Effector memory CD8-positive, alpha-beta T cell (primary cell): ENCODE results near the gene VTI1A.
"Not testable (repeated sequence)": the region's sequence is repeated elsewhere in the genome, so short reads cannot be mapped to it uniquely, and the experiment has no call there.

ENCODE experiments used
- ATAC-seq: fragments of 150-1000 bp; cut with Tn5 transposase; replicated peaks from 2 replicates; pipeline ENCODE4 v1.10.0; 2021; ENCODE audit warnings: mild to moderate bottlenecking, moderate library complexity
- DNase-seq, 3 experiments: peaks; one replicate each; pipeline ENCODE4 v3.0.0; 2021
- H3K27ac Mint-ChIP-seq, 2 donors: one replicate each; pipeline ENCODE4 v1.8.0; 2022; ENCODE audit warnings: mild to moderate bottlenecking in 2 of 2, mixed read lengths in 2 of 2, moderate library complexity in 2 of 2
- H3K27me3 Mint-ChIP-seq, 2 donors: one replicate each; pipeline ENCODE4 v1.8.0; 2022; ENCODE audit warnings: mixed read lengths in 2 of 2
- H3K36me3 Mint-ChIP-seq: one replicate; pipeline ENCODE4 v1.8.0; 2022; ENCODE audit warnings: mild to moderate bottlenecking, moderate library complexity, mixed read lengths; ENCODE audit not compliant: insufficient read depth
- H3K4me1 Mint-ChIP-seq, 2 donors: one replicate each; pipeline ENCODE4 v1.8.0; 2022; ENCODE audit warnings: low read depth in 2 of 2, mixed read lengths in 2 of 2
- H3K4me3 Mint-ChIP-seq, 2 donors: one replicate each; pipeline ENCODE4 v1.8.0; 2022; ENCODE audit warnings: mild to moderate bottlenecking in 2 of 2, mixed read lengths in 2 of 2, moderate library complexity in 2 of 2
- H3K9me3 Mint-ChIP-seq, 2 donors: one replicate each; pipeline ENCODE4 v1.8.0; 2022; ENCODE audit warnings: mixed read lengths in 2 of 2

Gene VTI1A

DNA sequence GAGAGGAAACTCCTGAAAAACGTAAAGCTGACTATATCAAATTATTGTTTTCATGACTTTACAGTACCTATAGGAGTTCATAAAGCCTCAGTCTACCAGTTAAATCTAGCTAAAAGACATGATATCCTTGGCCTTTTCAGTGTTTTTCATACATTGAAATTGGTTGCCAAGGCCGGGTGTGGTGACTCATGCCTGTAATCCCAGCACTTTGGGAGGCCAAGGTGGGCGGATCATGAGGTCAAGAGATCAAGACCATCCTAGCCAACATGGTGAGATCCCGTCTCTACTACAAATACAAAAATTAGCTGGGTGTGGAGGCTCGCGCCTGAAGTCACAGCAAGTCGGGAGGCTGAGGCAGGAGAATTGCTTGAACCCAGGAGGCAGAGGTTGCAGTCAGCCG lies 53.0 kb downstream of the VTI1A start:
- H3K27me3 Mint-ChIP-seq, DNase-seq, H3K36me3 Mint-ChIP-seq, ATAC-seq, H3K9me3 Mint-ChIP-seq, H3K4me3 Mint-ChIP-seq, H3K27ac Mint-ChIP-seq: not testable (repeated sequence)
- H3K4me1 Mint-ChIP-seq, result peaks cover 4 to 19% of the 10 kb centered on the region in 2 donors

DNA sequence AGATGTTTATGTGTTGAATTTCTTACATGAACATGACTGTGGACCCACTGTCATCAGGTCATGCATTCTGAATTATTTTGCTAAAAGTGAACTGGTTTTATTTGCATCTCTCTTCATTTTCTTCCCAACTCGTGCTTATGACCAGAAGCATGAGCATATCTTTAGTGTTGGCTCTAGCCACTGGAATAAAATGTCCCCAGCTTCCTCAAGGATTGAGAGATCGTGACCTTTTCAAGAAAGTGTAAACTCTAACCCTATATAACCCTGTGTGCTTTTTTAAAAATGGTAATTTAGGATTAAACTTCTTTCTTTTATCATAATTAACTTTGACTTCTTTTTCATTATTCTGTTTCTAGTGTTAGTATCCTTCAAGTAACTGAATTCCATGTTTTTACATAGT lies 55.5 kb downstream of the VTI1A start:
- H3K9me3 Mint-ChIP-seq, result no peaks in the 10 kb centered on the region
- no peaks in the 10 kb centered on the region for H3K36me3 Mint-ChIP-seq
- ATAC-seq (no peak), DNase-seq (no peak)
- H3K27ac Mint-ChIP-seq, result no peak overlapping the region
- H3K27me3 Mint-ChIP-seq, result no peaks in the 10 kb centered on the region
- H3K4me3 Mint-ChIP-seq, result no peak overlapping the region
- peaks cover 8 to 17% of the 10 kb centered on the region in 2 donors for H3K4me1 Mint-ChIP-seq

DNA sequence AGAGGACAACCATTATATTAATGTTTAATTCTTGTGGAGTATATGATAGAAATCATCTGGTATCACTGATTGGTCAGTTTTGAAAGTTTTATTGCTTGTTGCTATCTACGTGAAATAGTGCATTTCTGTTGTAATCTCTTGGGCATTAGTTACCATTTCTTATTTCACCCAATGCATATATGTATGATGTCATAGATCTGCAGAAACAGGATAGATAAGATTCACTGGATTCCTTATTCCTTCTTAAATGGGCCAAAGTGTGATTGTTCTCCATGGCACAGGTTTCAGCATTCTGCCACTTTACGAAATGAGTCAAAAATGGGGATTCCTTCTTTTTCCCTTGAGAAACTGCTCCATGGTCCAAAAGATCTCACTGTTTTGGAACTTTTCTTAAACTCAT lies 56.6 kb downstream of the VTI1A start:
- no peaks in the 10 kb centered on the region for H3K27me3 Mint-ChIP-seq
- H3K27ac Mint-ChIP-seq, result no peak overlapping the region
- DNase-seq (no peak), ATAC-seq (no peak)
- no peaks in the 10 kb centered on the region for H3K9me3 Mint-ChIP-seq
- peaks cover 8 to 24% of the 10 kb centered on the region in 2 donors for H3K4me1 Mint-ChIP-seq
- no peaks in the 10 kb centered on the region for H3K36me3 Mint-ChIP-seq
- no peak overlapping the region for H3K4me3 Mint-ChIP-seq

DNA sequence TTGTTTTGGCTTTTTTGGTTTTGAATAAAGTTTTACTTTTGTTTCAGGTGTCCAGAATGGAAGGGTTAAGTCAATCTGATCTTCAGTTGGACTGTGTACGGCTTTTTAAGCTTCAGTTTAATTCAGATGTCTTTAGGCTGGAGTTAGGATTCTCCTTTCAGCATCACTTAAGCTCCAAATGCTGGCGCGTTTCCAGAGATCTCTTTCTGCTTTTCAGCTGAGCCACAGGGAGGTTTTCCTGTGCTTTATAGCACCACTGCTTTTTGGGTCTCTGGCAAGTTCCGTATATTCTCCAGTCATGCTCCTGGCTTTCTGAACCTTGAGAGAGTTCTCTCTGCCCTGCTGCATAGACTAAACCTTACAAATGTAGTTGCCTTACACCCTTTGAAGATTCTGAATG lies 60.0 kb downstream of the VTI1A start:
- Mint-ChIP-seq H3K4me3 (no peak overlapping the region), H3K36me3 (no peaks in the 10 kb centered on the region), H3K9me3 (no peaks in the 10 kb centered on the region), H3K4me1 (peaks cover 14 to 37% of the 10 kb centered on the region in 2 donors), H3K27me3 (no peaks in the 10 kb centered on the region), H3K27ac (peak overlapping the region in 1 of 2 donors; percentile 2)
- ATAC-seq (no peak), DNase-seq (no peak)

DNA sequence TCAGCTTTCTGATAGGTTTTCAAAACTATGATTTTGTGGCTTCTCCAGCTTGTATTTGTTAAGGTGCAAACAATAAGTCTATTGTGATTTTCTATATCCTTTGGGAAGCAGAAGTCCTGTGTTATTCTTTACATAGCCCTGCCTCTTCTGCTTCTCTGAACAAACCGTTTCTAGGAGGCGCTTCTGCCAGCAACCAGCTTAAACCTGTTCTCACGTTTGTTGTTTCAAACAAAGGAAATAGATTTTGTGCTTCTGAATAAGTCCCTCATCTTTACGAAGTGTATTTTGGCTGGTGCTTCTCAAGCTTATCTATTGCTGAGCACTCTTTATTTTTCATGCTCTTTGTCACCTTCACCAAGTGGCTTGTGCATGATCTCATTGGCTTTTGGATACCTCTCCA lies 61.0 kb downstream of the VTI1A start:
- no peaks in the 10 kb centered on the region for H3K9me3 Mint-ChIP-seq
- no peaks in the 10 kb centered on the region for H3K27me3 Mint-ChIP-seq
- ATAC-seq (no peak), DNase-seq (no peak)
- peaks cover 14 to 42% of the 10 kb centered on the region in 2 donors for H3K4me1 Mint-ChIP-seq
- H3K27ac Mint-ChIP-seq, result no peak overlapping the region
- H3K4me3 Mint-ChIP-seq, result no peak overlapping the region
- no peaks in the 10 kb centered on the region for H3K36me3 Mint-ChIP-seq

DNA sequence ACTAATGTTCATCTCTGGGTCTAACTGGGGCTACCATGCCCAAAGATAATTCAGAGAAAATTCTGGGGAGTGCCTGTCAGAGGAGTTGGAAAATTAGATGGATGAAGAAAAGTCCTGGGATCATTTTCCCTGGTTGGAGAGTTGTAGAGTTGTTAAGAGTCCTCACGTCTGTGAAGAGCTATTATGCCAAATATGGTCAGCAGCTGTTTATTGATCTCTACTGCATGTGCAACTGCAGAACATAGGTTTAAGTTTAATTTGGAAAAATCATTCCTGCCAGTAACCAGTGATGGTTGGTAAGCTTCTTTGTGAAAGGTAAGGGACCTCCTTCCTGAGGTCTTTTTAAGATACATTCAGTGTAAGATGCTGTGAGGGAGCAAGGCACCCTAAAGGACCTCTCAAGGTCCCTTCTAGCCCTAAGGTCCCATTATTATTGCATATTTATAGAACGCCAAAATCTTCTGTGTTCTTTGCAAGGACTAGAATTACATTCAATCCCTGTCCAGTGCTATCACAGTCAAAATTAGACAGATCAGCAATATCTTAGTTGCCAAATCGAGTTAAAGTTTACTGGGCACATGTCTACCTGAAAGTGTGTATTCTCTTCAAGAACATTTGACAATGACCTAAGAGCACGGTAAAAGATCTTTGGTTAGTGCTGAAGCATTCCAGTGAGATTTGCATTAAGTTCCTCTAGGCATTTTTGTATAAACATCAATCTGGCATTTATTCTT lies 62.7 kb downstream of the VTI1A start:
- Mint-ChIP-seq H3K36me3 (no peaks in the 10 kb centered on the region), H3K27me3 (no peaks in the 10 kb centered on the region), H3K4me3 (no peak overlapping the region), H3K4me1 (peaks cover 14 to 38% of the 10 kb centered on the region in 2 donors), H3K27ac (no peak overlapping the region), H3K9me3 (no peaks in the 10 kb centered on the region)
- no peak for DNase-seq
- ATAC-seq, result no peak

DNA sequence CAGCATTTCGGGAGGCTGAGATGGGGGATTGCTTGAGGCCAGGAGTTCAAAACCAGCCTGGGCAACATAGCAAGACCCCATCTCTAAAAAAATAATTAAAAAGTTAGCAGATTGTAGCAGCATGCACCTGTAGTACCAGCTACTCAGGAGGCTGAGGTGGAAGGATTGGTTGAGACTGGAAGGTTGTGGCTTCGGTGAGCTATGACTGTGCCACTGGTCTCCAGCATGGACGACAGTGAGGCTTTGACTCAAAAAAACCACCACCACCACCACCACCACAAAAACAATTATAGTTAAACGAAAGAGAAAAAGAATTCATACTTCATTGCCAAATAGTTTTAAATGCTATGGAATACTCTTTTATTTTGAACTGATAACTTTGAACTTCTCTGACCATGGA lies 63.4 kb downstream of the VTI1A start:
- H3K36me3 Mint-ChIP-seq, result no peaks in the 10 kb centered on the region
- H3K9me3 Mint-ChIP-seq, result no peaks in the 10 kb centered on the region
- no peak overlapping the region for H3K4me3 Mint-ChIP-seq
- DNase-seq (no peak), ATAC-seq (no peak)
- no peaks in the 10 kb centered on the region for H3K27me3 Mint-ChIP-seq
- no peak overlapping the region for H3K27ac Mint-ChIP-seq
- peaks cover 14 to 38% of the 10 kb centered on the region in 2 donors for H3K4me1 Mint-ChIP-seq

DNA sequence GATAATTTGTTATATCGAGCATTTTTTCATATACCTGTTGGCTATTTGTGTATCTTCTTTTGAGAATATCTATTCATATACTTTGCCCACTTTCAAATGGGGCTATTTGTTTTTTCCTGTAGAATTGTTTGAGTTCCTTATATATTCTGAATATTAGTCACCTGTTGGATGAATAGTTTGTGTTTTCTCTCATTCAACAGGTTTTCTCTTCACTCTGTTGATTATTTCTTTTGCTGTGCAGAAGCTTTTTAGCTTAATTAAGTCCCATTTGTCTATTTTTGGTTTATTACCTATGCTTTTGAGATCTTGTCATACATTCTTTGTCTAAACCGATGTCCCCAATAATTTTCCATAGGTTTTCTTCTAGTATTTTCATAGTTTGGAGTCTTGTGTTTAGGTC lies 65.3 kb downstream of the VTI1A start:
- Mint-ChIP-seq H3K27me3 (no peaks in the 10 kb centered on the region), H3K9me3 (no peaks in the 10 kb centered on the region), H3K36me3 (no peaks in the 10 kb centered on the region), H3K27ac (no peak overlapping the region), H3K4me3 (no peak overlapping the region), H3K4me1 (peaks cover 9 to 40% of the 10 kb centered on the region in 2 donors)
- ATAC-seq (no peak), DNase-seq (no peak)

DNA sequence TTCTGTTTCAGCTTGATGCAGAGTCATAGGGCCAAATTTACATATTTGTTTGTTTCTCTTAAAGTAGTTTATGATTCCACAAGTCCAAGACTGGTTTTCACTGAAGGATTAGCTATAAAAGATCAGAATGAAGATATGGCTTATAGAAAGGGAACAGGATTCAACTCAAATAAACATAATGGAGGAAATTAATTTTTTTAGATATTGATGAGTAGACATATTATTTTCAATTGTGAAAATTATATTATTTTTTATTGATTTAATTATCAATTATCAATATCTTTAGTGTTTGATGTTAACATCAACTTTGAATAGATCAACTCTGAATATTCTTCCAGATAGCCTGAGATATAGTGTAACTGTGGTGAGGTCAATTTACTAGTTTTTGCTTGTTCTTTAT lies 68.1 kb downstream of the VTI1A start:
- H3K4me1 Mint-ChIP-seq, result peaks cover 8 to 36% of the 10 kb centered on the region in 2 donors
- ATAC-seq (no peak), DNase-seq (no peak)
- no peaks in the 10 kb centered on the region for H3K36me3 Mint-ChIP-seq
- no peaks in the 10 kb centered on the region for H3K9me3 Mint-ChIP-seq
- no peak overlapping the region for H3K27ac Mint-ChIP-seq
- no peaks in the 10 kb centered on the region for H3K27me3 Mint-ChIP-seq
- no peak overlapping the region for H3K4me3 Mint-ChIP-seq

DNA sequence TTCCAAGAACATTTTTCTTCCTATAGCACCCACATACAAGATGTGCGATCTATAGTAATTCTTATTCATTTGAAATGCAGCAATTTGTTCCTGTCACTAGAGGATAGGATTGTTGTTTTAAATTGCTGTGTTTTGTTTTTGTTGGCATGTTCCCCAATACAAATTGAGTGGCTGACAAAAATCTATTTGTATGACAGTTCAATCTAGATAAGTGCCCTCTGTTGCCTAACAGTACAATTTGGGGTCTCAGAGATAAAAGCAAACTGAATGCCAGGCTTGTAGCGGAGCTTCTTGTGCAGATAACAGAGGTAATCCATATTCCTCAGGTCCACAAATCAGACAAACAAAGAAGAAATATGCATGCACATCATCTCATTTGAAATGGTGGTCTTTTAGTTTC lies 68.8 kb downstream of the VTI1A start:
- DNase-seq (no peak), ATAC-seq (no peak)
- Mint-ChIP-seq H3K4me3 (no peak overlapping the region), H3K27ac (no peak overlapping the region), H3K27me3 (no peaks in the 10 kb centered on the region), H3K36me3 (no peaks in the 10 kb centered on the region), H3K4me1 (peaks cover 8 to 33% of the 10 kb centered on the region in 2 donors), H3K9me3 (no peaks in the 10 kb centered on the region)

DNA sequence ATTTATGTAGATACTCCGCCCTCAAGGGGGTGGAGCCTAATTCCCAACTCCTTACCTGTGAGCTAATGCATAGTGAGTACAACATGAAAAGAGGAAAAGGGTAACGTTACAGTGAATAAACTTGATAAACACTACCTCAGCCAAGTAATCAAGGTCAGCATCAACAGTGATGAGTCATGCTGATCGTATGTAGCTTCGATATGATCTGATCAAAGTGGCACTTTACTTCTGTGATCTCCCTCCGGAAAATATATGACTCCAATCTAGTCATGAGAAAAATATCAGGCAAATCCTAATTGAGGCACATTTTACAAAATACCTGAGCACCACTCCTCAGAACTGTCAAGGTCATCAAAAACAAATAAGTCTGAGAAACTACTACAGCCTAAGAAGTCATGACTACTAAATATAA lies 70.4 kb downstream of the VTI1A start:
- no peaks in the 10 kb centered on the region for H3K36me3 Mint-ChIP-seq
- DNase-seq, result no peak
- ATAC-seq, result no peak
- H3K27ac Mint-ChIP-seq, result no peak overlapping the region
- no peak overlapping the region for H3K4me3 Mint-ChIP-seq
- no peaks in the 10 kb centered on the region for H3K9me3 Mint-ChIP-seq
- H3K27me3 Mint-ChIP-seq, result no peaks in the 10 kb centered on the region
- H3K4me1 Mint-ChIP-seq, result peaks cover 4 to 32% of the 10 kb centered on the region in 2 donors

DNA sequence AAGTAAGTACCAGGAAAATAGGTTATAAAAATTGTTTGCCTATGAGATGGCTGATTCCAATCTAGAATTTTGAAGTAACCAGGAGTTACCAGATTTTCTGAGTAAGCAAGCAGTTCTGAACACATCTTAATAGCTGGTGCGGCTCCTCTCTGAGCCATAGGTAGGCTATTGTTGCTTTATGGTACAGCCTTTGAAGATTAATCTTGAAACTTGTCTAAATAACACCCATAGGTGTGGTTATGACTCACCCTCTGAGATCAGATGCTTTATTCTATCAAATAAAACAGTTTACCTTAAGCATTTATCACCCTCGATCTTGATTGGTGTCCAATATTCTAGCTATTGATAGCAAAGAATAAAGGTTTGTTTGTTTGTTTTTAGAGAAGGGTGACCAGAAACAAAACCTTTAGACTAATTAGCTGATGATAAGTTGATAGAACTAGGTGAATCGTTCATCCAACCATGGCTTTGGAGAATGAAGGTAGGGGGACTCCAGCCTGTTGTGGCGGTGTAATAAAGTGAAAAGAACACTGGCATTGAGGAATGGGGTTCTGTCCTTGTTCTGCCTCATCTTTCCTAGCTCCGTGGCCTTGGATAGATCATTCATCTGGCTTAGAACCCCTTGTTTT lies 72.2 kb downstream of the VTI1A start:
- ATAC-seq (peak; percentile 41), DNase-seq (no peak)
- no peaks in the 10 kb centered on the region for H3K36me3 Mint-ChIP-seq
- no peaks in the 10 kb centered on the region for H3K27me3 Mint-ChIP-seq
- H3K4me3 Mint-ChIP-seq, result no peak overlapping the region
- peaks cover 4 to 34% of the 10 kb centered on the region in 2 donors for H3K4me1 Mint-ChIP-seq
- H3K9me3 Mint-ChIP-seq, result no peaks in the 10 kb centered on the region
- H3K27ac Mint-ChIP-seq, result no peak overlapping the region

DNA sequence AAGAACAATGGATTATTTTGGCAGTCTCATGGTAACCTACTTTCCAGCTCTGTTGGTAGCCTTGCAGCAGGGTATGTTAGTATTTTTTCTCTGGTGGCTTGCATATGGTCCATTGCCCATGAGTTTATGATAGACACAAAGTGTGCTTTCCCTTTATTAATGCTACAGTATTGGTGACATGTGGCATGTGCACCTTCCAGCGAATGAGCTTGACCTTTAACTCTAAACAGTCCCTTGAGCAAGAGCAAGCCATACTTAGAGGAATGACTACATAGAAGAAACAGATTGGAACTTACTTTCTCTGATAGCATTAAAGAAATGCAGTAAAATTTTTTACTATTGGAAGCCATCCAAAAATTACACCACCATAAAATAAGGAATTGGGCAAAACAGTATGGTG lies 73.9 kb downstream of the VTI1A start:
- no peak overlapping the region for H3K27ac Mint-ChIP-seq
- H3K4me3 Mint-ChIP-seq, result no peak overlapping the region
- DNase-seq (no peak), ATAC-seq (no peak)
- H3K27me3 Mint-ChIP-seq, result no peaks in the 10 kb centered on the region
- H3K9me3 Mint-ChIP-seq, result no peaks in the 10 kb centered on the region
- peaks cover 8 to 34% of the 10 kb centered on the region in 2 donors for H3K4me1 Mint-ChIP-seq
- H3K36me3 Mint-ChIP-seq, result no peaks in the 10 kb centered on the region

DNA sequence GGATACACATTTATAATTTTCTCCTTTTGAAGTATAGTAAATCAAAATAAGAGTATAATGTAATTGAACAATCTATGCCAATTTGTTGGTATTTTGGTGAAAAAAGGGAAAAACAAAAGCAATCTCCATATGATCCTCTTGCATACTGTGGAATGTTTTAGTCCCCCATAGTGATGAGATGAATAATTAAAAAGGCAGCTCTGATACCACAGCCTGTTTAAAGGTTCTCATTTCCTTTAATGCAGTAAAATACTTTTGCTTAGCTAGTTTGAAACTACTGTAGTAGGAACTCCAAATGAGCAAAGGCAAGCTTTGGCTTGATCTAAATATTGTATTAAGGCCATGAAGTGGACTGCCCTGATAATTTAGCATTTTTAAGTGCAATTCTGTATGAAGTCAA lies 77.6 kb downstream of the VTI1A start:
- no peaks in the 10 kb centered on the region for H3K27me3 Mint-ChIP-seq
- H3K4me1 Mint-ChIP-seq, result peaks cover 8 to 17% of the 10 kb centered on the region in 2 donors
- DNase-seq (no peak), ATAC-seq (no peak)
- H3K27ac Mint-ChIP-seq, result peak overlapping the region; percentile 6 to 91
- no peak overlapping the region for H3K4me3 Mint-ChIP-seq
- H3K36me3 Mint-ChIP-seq, result no peaks in the 10 kb centered on the region
- no peaks in the 10 kb centered on the region for H3K9me3 Mint-ChIP-seq
